Measurements from ENCODE around the gene MYO18A. TPM values are rescaled to one million over a fixed set of nuclear protein-coding genes. Genes with fewer than 3 reads are reported as not detected.
A peak's percentile ranks its signal among the peaks of the same experiment; 100 is the strongest.

MYO18A gene
- total RNA-seq, 2 donors from 2014 or later: 43.8 to 56.7 TPM

GRCh38 chr17:29031488-29031887 is 148.7 kb downstream of the MYO18A start:
- peak overlapping the region; percentile 30 for H3K4me3 ChIP-seq (ENCODE audit: low read length)
- H3K36me3 Mint-ChIP-seq (ENCODE audit: low read depth): peaks cover 4% of the 10 kb centered on the region
- no peak overlapping the region for H3K9ac ChIP-seq (ENCODE audit: extremely low read depth, low read length, poor library complexity, severe bottlenecking)
- H3K4me1 Mint-ChIP-seq: peaks cover 27% of the 10 kb centered on the region
- H3K27ac ChIP-seq (ENCODE audit: low read depth, low read length): peak overlapping the region; percentile 52
- peak overlapping the region; percentile 40 for H3K27ac Mint-ChIP-seq
- TF ChIP-seq CTCF (conservative IDR thresholded peaks at IDR 0.05): no peak
- H3K36me3 ChIP-seq (ENCODE audit: control insufficient read depth, insufficient read depth, low read length): no peaks in the 10 kb centered on the region
- peaks cover 29% of the 10 kb centered on the region for H3K27me3 Mint-ChIP-seq (ENCODE audit: insufficient read depth)
- H3K4me1 ChIP-seq (ENCODE audit: control insufficient read depth, insufficient read depth, low read length): no peaks in the 10 kb centered on the region
- peaks cover 32% of the 10 kb centered on the region for H3K9me3 ChIP-seq (ENCODE audit: control insufficient read depth, low read length)
- H3K27me3 ChIP-seq (ENCODE audit: control insufficient read depth, insufficient read depth, low read length, poor library complexity, severe bottlenecking): no peaks in the 10 kb centered on the region
- DNase-seq: no peak
- H3K9me3 Mint-ChIP-seq: peaks cover 29% of the 10 kb centered on the region
- H3K4me3 Mint-ChIP-seq: peak overlapping the region; percentile 24
- WGBS, 2 experiments (ENCODE audit: insufficient coverage in 1 of 2, insufficient read length in 1 of 2): 46 to 62% methylated on average over 4 to 5 of the region's 5 CpGs

- no peak for TF ChIP-seq CTCF (conservative IDR thresholded peaks at IDR 0.05)
- no peak overlapping the region for H3K4me3 Mint-ChIP-seq
- H3K36me3 ChIP-seq (ENCODE audit: control insufficient read depth, insufficient read depth, low read length): no peaks in the 10 kb centered on the region
- peaks cover 49% of the 10 kb centered on the region for H3K27me3 Mint-ChIP-seq (ENCODE audit: insufficient read depth)
- peaks cover 9% of the 10 kb centered on the region for H3K4me1 Mint-ChIP-seq
- H3K9ac ChIP-seq (ENCODE audit: extremely low read depth, low read length, poor library complexity, severe bottlenecking): no peak overlapping the region
- H3K4me3 ChIP-seq (ENCODE audit: low read length): no peak overlapping the region
- 74 to 86% methylated on average over 3 to 6 of the region's 6 CpGs for WGBS, 2 experiments (ENCODE audit: insufficient coverage in 1 of 2, insufficient read length in 1 of 2)
- no peak overlapping the region for H3K27ac Mint-ChIP-seq
- peaks cover 8% of the 10 kb centered on the region for H3K27me3 ChIP-seq (ENCODE audit: control insufficient read depth, insufficient read depth, low read length, poor library complexity, severe bottlenecking)
- no peaks in the 10 kb centered on the region for H3K36me3 Mint-ChIP-seq (ENCODE audit: low read depth)
- no peaks in the 10 kb centered on the region for H3K9me3 ChIP-seq (ENCODE audit: control insufficient read depth, low read length)
- DNase-seq: peak; percentile 52
- no peaks in the 10 kb centered on the region for H3K9me3 Mint-ChIP-seq
- H3K27ac ChIP-seq (ENCODE audit: low read depth, low read length): no peak overlapping the region
- peaks cover 3% of the 10 kb centered on the region for H3K4me1 ChIP-seq (ENCODE audit: control insufficient read depth, insufficient read depth, low read length)
Observed at GRCh38 chr17:29024316-29024952, 155.8 kb downstream of the MYO18A start.

- H3K9me3 ChIP-seq (ENCODE audit: control insufficient read depth, low read length): no peaks in the 10 kb centered on the region
- peaks cover 9% of the 10 kb centered on the region for H3K4me1 ChIP-seq (ENCODE audit: control insufficient read depth, insufficient read depth, low read length)
- H3K27ac ChIP-seq (ENCODE audit: low read depth, low read length): no peak overlapping the region
- Mint-ChIP-seq H3K27ac (no peak overlapping the region), H3K36me3 (ENCODE audit: low read depth) (no peaks in the 10 kb centered on the region), H3K27me3 (ENCODE audit: insufficient read depth) (peaks cover 39% of the 10 kb centered on the region), H3K9me3 (no peaks in the 10 kb centered on the region), H3K4me3 (no peak overlapping the region), H3K4me1 (peaks cover 15% of the 10 kb centered on the region)
- WGBS, 2 experiments (ENCODE audit: insufficient coverage in 1 of 2, insufficient read length in 1 of 2): 93 to 95% methylated on average over 5 to 7 of the region's 7 CpGs
- no peaks in the 10 kb centered on the region for H3K36me3 ChIP-seq (ENCODE audit: control insufficient read depth, insufficient read depth, low read length)
- TF ChIP-seq CTCF (conservative IDR thresholded peaks at IDR 0.05): no peak
- H3K9ac ChIP-seq (ENCODE audit: extremely low read depth, low read length, poor library complexity, severe bottlenecking): no peak overlapping the region
- no peak overlapping the region for H3K4me3 ChIP-seq (ENCODE audit: low read length)
- peaks cover 8% of the 10 kb centered on the region for H3K27me3 ChIP-seq (ENCODE audit: control insufficient read depth, insufficient read depth, low read length, poor library complexity, severe bottlenecking)
- no peak for DNase-seq
Observed at GRCh38 chr17:29022074-29022473, 158.1 kb downstream of the MYO18A start.

All from endodermal cell (in vitro differentiated cells).